NCI-H1694 treated with DMSO at 0.1 percent for 48 hours (cell line): ENCODE measurements around the gene DOCK9.
"Not testable (repeated sequence)": the region's sequence is repeated elsewhere in the genome, so short reads cannot be mapped to it uniquely, and the experiment has no call there.

Source experiments
- DNase-seq: peaks from one replicate; lab custom pipeline; 2025; lab: John Stamatoyannopoulos, UW

The DOCK9 gene

GRCh38 chr13:98824376-98825160 lies 153.3 kb downstream of the DOCK9 start:
- no peak for DNase-seq

- DNase-seq, result no peak
These were observed 154.4 kb downstream of the DOCK9 start for GRCh38 chr13:98823442-98823841.

- DNase-seq, result no peak
These were observed 155.6 kb downstream of the DOCK9 start for GRCh38 chr13:98822225-98822606.

- no peak for DNase-seq
These were observed 156.3 kb downstream of the DOCK9 start for GRCh38 chr13:98821372-98822224.

- no peak for DNase-seq
These were observed 157.0 kb downstream of the DOCK9 start for GRCh38 chr13:98820744-98821371.

GRCh38 chr13:98820300-98820699 lies 157.6 kb downstream of the DOCK9 start:
- no peak for DNase-seq

- no peak for DNase-seq
These were observed 158.4 kb downstream of the DOCK9 start for GRCh38 chr13:98819382-98820010.

GRCh38 chr13:98816406-98816805 lies 161.5 kb downstream of the DOCK9 start:
- no peak for DNase-seq

- no peak for DNase-seq
These were observed 163.9 kb downstream of the DOCK9 start for GRCh38 chr13:98813993-98814392.

- not testable (repeated sequence) for DNase-seq
These were observed 165.6 kb downstream of the DOCK9 start for GRCh38 chr13:98812186-98812790.

GRCh38 chr13:98810746-98811145 lies 167.1 kb downstream of the DOCK9 start:
- DNase-seq, result no peak

- no peak for DNase-seq
These were observed 168.5 kb downstream of the DOCK9 start for GRCh38 chr13:98809345-98809777.

- DNase-seq, result no peak
These were observed 170.1 kb downstream of the DOCK9 start for GRCh38 chr13:98807774-98808173.

GRCh38 chr13:98804336-98804855 lies 173.5 kb downstream of the DOCK9 start:
- DNase-seq, result no peak

GRCh38 chr13:98803921-98804320 lies 173.9 kb downstream of the DOCK9 start:
- DNase-seq, result no peak

- no peak for DNase-seq
These were observed 174.7 kb downstream of the DOCK9 start for GRCh38 chr13:98803111-98803561.

- no peak for DNase-seq
These were observed 175.3 kb downstream of the DOCK9 start for GRCh38 chr13:98802559-98802958.

- no peak for DNase-seq
These were observed 176.0 kb downstream of the DOCK9 start for GRCh38 chr13:98801626-98802418.

- no peak for DNase-seq
These were observed 177.8 kb downstream of the DOCK9 start for GRCh38 chr13:98800078-98800477.

- DNase-seq, result no peak
These were observed 178.8 kb downstream of the DOCK9 start for GRCh38 chr13:98798849-98799645.
